WTC11 (cell line): ENCODE results near the gene GPC4. TPM values are rescaled to one million over a fixed set of nuclear protein-coding genes. Genes with fewer than 3 reads are reported as not detected.

Experiments
- ATAC-seq: fragments of 200-7000 bp; cut with Tn5 transposase; 2 replicates; pipeline ENCODE4 v1.10.0; 2021; ENCODE audit warnings: mild to moderate bottlenecking, moderate library complexity
- CTCF ChIA-PET: fragments of 300-600 bp; sonication (Branson Sonifier 250); formaldehyde crosslinking; loops from one replicate; lab custom pipeline; 2021; ENCODE audit warnings: antibody characterized with exemption; lab: Charles Lee
- POLR2A ChIA-PET: fragments of 350-600 bp; sonication (Branson Sonifier 250); formaldehyde crosslinking; loops from one replicate; lab custom pipeline; 2021; ENCODE audit warnings: antibody characterized with exemption; lab: Charles Lee
- DNase-seq: peaks from one replicate; pipeline ENCODE4 v3.0.0; 2021; ENCODE audit warnings: low spot score
- H3K27ac Mint-ChIP-seq: 2 replicates; pipeline ENCODE4 v1.8.0; 2021; ENCODE audit warnings: mixed read lengths
- H3K27me3 Mint-ChIP-seq: 2 replicates; pipeline ENCODE4 v1.8.0; 2021; ENCODE audit warnings: low read depth, mild to moderate bottlenecking, moderate library complexity, mixed read lengths
- H3K36me3 Mint-ChIP-seq: 2 replicates; pipeline ENCODE4 v1.8.0; 2021; ENCODE audit warnings: mixed read lengths
- H3K4me1 Mint-ChIP-seq: 2 replicates; pipeline ENCODE4 v1.8.0; 2022; ENCODE audit warnings: mixed read lengths
- H3K4me3 Mint-ChIP-seq: 2 replicates; pipeline ENCODE4 v1.8.0; 2021; ENCODE audit warnings: mild to moderate bottlenecking, moderate library complexity, mixed read lengths
- H3K9me3 Mint-ChIP-seq: 2 replicates; pipeline ENCODE4 v1.8.0; 2021; ENCODE audit warnings: mixed read lengths
- CREM ChIP-seq: sonication (generic); formaldehyde crosslinking; IDR thresholded peaks from 2 replicates; pipeline ENCODE4 v1.8.1; 2022; ENCODE audit warnings: mild to moderate bottlenecking, missing genetic modification reagents, moderate library complexity
- FOXJ3 ChIP-seq: sonication (generic); formaldehyde crosslinking; IDR thresholded peaks from 2 replicates; pipeline ENCODE4 v1.9.0; 2021; ENCODE audit warnings: missing genetic modification reagents, mild to moderate bottlenecking, borderline replicate concordance
- FOXK1 ChIP-seq: sonication (generic); formaldehyde crosslinking; IDR thresholded peaks from 2 replicates; pipeline ENCODE4 v1.8.0; 2022; ENCODE audit warnings: mild to moderate bottlenecking, moderate library complexity, missing genetic modification reagents
- GABPB1 ChIP-seq: sonication (generic); formaldehyde crosslinking; IDR thresholded peaks from 2 replicates; pipeline ENCODE4 v1.8.1; 2023; ENCODE audit warnings: mild to moderate bottlenecking, missing genetic modification reagents
- GRHL2 ChIP-seq: fragments of 250-450 bp; sonication (Bioruptor Pico); IDR thresholded peaks from 2 replicates; pipeline ENCODE4 v1.8.0; 2022; ENCODE audit warnings: mild to moderate bottlenecking, moderate library complexity; ENCODE audit not compliant: insufficient replicate concordance, severe bottlenecking
- GTF2I ChIP-seq: fragments of 250-450 bp; sonication (Bioruptor Pico); conservative IDR thresholded peaks from 2 replicates; pipeline ENCODE4 v1.4.0; 2021; ENCODE audit warnings: mild to moderate bottlenecking
- IRF2 ChIP-seq: sonication (generic); formaldehyde crosslinking; IDR thresholded peaks from 2 replicates; pipeline ENCODE4 v1.8.0; 2022; ENCODE audit warnings: low read depth, missing genetic modification reagents, borderline replicate concordance
- JAZF1 ChIP-seq: fragments of 250-450 bp; sonication (Bioruptor Pico); IDR thresholded peaks from 2 replicates; pipeline ENCODE4 v1.9.0; 2021; ENCODE audit warnings: moderate library complexity, mild to moderate bottlenecking, inconsistent platforms
- KAT7 ChIP-seq: sonication (generic); formaldehyde crosslinking; IDR thresholded peaks from 2 replicates; pipeline ENCODE4 v1.8.1; 2023; ENCODE audit warnings: missing genetic modification reagents, mild to moderate bottlenecking, borderline replicate concordance
- NR1H2 ChIP-seq: sonication (generic); formaldehyde crosslinking; IDR thresholded peaks from 2 replicates; pipeline ENCODE4 v1.9.0; 2021; ENCODE audit warnings: mild to moderate bottlenecking, moderate library complexity, missing genetic modification reagents
- NR2C2 ChIP-seq: sonication (generic); formaldehyde crosslinking; IDR thresholded peaks from 2 replicates; pipeline ENCODE4 v1.8.0; 2022; ENCODE audit warnings: mild to moderate bottlenecking, missing genetic modification reagents
- RELA ChIP-seq: sonication (generic); formaldehyde crosslinking; IDR thresholded peaks from 2 replicates; pipeline ENCODE4 v1.8.1; 2022; ENCODE audit warnings: missing genetic modification reagents, mild to moderate bottlenecking, borderline replicate concordance
- RORB ChIP-seq: fragments of 250-450 bp; sonication (Bioruptor Pico); IDR thresholded peaks from 2 replicates; pipeline ENCODE4 v1.9.0; 2021; ENCODE audit warnings: mild to moderate bottlenecking
- SMAD3 ChIP-seq: sonication (generic); formaldehyde crosslinking; IDR thresholded peaks from 2 replicates; pipeline ENCODE4 v1.8.0; 2022; ENCODE audit warnings: missing genetic modification reagents, mild to moderate bottlenecking, borderline replicate concordance
- TEAD1 ChIP-seq: sonication (generic); formaldehyde crosslinking; IDR thresholded peaks from 2 replicates; pipeline ENCODE4 v1.8.0; 2022; ENCODE audit warnings: mild to moderate bottlenecking, missing genetic modification reagents
- ZNF138 ChIP-seq: sonication (generic); formaldehyde crosslinking; conservative IDR thresholded peaks from 2 replicates; pipeline ENCODE4 v1.8.1; 2022; ENCODE audit warnings: mild to moderate bottlenecking, moderate library complexity, missing genetic modification reagents
- ZNF263 ChIP-seq: sonication (generic); formaldehyde crosslinking; IDR thresholded peaks from 2 replicates; pipeline ENCODE4 v1.8.1; 2022; ENCODE audit warnings: low read depth, mild to moderate bottlenecking, moderate library complexity, missing genetic modification reagents
- ZNF423 ChIP-seq: fragments of 250-450 bp; sonication (Bioruptor Pico); IDR thresholded peaks from 2 replicates; pipeline ENCODE4 v2.1.2; 2022; ENCODE audit warnings: mild to moderate bottlenecking, moderate library complexity
- ZNF671 ChIP-seq: fragments of 250-450 bp; sonication (Bioruptor Pico); IDR thresholded peaks from 2 replicates; pipeline ENCODE4 v1.8.0; 2021; ENCODE audit warnings: mild to moderate bottlenecking
- total RNA-seq: library from RNA; stranded (reverse); gene quantifications from 3 replicates; pipeline ENCODE4 v1.2.3, GENCODE V29; 2021
- TF ChIP-seq, protein P1 (sequence below): sonication (generic); formaldehyde crosslinking; IDR thresholded peaks from 2 replicates; pipeline ENCODE4 v1.8.0; 2022; ENCODE audit warnings: mild to moderate bottlenecking, missing genetic modification reagents
- TF ChIP-seq, protein P2 (sequence below): fragments of 250-450 bp; sonication (Bioruptor Pico); IDR thresholded peaks from 2 replicates; pipeline ENCODE4 v1.9.0; 2021; ENCODE audit warnings: mild to moderate bottlenecking
- TF ChIP-seq, protein P3 (sequence below): fragments of 200-600 bp; IDR thresholded peaks from 2 replicates; pipeline ENCODE4 v1.8.0; 2022; ENCODE audit warnings: antibody characterized with exemption
- TF ChIP-seq, protein P4 (sequence below): sonication (generic); formaldehyde crosslinking; IDR thresholded peaks from 2 replicates; pipeline ENCODE4 v1.8.0; 2022; ENCODE audit warnings: mild to moderate bottlenecking, missing genetic modification reagents

Gene GPC4
- total RNA-seq, 1 experiment from 2014 or later, result 144 TPM

DNA sequence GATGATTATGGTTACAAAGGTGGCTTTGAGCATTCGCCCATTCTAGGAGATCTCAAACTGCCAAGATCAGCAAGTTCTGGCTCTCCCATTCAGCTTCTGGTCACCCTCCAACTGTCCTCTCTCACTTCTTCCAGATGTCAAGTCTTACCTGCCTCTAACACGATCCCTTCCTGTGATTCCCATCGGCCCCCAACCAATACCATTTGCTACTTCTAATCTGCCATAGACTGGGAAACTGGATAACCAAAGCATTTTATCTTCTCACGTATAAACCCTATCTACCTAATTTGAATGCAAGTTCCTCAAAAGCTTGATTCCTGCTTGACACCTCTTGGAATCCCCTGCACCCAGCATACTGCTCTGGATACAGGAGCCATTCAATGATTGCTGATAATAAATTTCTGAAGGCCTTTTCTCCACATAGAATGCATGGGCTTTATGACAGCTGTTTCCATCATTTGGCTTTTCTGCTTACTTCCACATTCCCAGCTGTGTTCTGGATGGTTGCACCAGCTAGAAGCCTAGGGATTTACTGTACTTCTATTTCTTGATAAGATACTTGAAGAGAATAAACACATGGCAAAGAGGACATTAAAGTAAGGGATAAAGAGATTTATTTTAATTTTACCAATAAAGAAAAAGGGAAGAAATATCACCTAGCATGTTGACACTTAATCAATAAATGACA lies 9.6 kb downstream of the GPC4 start:
- Mint-ChIP-seq H3K9me3 (no peaks in the 10 kb centered on the region), H3K27ac (no peak overlapping the region), H3K4me1 (peaks cover 53% of the 10 kb centered on the region), H3K4me3 (no peak overlapping the region), H3K36me3 (peaks cover 36% of the 10 kb centered on the region)
- DNase-seq, result no peak
- TF ChIP-seq NR1H2 (no peak), CREM (no peak), GRHL2 (CRISPR knock-in tag) (no peak), GABPB1 (CRISPR knock-in tag) (no peak), ZNF671 (CRISPR knock-in tag) (no peak), NR2C2 (CRISPR knock-in tag) (no peak), JAZF1 (CRISPR knock-in tag) (no peak), ZNF423 (CRISPR knock-in tag) (no peak), TEAD1 (CRISPR knock-in tag) (no peak), FOXK1 (CRISPR knock-in tag) (no peak), GTF2I (no peak), RELA (CRISPR knock-in tag) (no peak), ZNF263 (CRISPR knock-in tag) (no peak), ZNF138 (CRISPR knock-in tag) (no peak), IRF2 (CRISPR knock-in tag) (no peak), FOXJ3 (CRISPR knock-in tag) (no peak)
- TF ChIP-seq, protein P1, sequence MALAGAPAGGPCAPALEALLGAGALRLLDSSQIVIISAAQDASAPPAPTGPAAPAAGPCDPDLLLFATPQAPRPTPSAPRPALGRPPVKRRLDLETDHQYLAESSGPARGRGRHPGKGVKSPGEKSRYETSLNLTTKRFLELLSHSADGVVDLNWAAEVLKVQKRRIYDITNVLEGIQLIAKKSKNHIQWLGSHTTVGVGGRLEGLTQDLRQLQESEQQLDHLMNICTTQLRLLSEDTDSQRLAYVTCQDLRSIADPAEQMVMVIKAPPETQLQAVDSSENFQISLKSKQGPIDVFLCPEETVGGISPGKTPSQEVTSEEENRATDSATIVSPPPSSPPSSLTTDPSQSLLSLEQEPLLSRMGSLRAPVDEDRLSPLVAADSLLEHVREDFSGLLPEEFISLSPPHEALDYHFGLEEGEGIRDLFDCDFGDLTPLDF (CRISPR knock-in tag), result no peak
- TF ChIP-seq, protein P2, sequence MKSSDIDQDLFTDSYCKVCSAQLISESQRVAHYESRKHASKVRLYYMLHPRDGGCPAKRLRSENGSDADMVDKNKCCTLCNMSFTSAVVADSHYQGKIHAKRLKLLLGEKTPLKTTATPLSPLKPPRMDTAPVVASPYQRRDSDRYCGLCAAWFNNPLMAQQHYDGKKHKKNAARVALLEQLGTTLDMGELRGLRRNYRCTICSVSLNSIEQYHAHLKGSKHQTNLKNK, result no peak
- TF ChIP-seq, protein P3, sequence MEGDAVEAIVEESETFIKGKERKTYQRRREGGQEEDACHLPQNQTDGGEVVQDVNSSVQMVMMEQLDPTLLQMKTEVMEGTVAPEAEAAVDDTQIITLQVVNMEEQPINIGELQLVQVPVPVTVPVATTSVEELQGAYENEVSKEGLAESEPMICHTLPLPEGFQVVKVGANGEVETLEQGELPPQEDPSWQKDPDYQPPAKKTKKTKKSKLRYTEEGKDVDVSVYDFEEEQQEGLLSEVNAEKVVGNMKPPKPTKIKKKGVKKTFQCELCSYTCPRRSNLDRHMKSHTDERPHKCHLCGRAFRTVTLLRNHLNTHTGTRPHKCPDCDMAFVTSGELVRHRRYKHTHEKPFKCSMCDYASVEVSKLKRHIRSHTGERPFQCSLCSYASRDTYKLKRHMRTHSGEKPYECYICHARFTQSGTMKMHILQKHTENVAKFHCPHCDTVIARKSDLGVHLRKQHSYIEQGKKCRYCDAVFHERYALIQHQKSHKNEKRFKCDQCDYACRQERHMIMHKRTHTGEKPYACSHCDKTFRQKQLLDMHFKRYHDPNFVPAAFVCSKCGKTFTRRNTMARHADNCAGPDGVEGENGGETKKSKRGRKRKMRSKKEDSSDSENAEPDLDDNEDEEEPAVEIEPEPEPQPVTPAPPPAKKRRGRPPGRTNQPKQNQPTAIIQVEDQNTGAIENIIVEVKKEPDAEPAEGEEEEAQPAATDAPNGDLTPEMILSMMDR, result no peak
- TF ChIP-seq, protein P4, sequence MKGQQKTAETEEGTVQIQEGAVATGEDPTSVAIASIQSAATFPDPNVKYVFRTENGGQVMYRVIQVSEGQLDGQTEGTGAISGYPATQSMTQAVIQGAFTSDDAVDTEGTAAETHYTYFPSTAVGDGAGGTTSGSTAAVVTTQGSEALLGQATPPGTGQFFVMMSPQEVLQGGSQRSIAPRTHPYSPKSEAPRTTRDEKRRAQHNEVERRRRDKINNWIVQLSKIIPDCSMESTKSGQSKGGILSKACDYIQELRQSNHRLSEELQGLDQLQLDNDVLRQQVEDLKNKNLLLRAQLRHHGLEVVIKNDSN (CRISPR knock-in tag), result no peak
- TF ChIP-seq, all 79 proteins: peak for 0
- no peak for ATAC-seq
- ChIA-PET CTCF (no interaction called here), POLR2A (no interaction called here)
- no peaks in the 10 kb centered on the region for H3K27me3 Mint-ChIP-seq

DNA sequence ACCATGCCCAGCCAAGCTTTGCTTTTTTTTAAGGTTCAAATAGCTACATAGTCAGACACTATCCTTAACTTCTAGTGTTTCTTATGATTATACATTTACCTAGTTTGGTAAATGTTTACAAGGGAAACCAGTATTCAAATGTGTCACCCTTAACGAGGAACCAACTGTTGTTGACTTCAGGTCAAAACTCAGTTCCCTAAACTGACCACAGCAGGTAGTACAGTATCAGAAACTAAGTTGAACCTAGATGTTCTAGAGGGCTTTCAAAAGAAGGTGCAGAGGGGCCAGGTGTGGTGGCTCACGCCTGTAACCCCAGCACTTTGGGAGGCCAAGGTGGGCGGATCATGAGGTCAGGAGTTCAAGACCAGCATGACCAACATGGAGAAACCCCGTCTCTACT lies 11.3 kb downstream of the GPC4 start:
- ChIA-PET CTCF (interaction anchor here (0.7 kb wide), 1 partner anchor 13 kb away, joined by 4 read pairs; no protein-coding TSS in a partner anchor), POLR2A (no interaction called here)
- no peaks in the 10 kb centered on the region for H3K27me3 Mint-ChIP-seq
- peaks cover 46% of the 10 kb centered on the region for H3K36me3 Mint-ChIP-seq
- no peak for TF ChIP-seq RORB
- TF ChIP-seq SMAD3 (CRISPR knock-in tag), result no peak
- no peak for TF ChIP-seq NR1H2
- no peak for TF ChIP-seq KAT7 (CRISPR knock-in tag)
- TF ChIP-seq, all 79 proteins: peak for 0
- Mint-ChIP-seq H3K4me3 (no peak overlapping the region), H3K9me3 (no peaks in the 10 kb centered on the region), H3K27ac (no peak overlapping the region), H3K4me1 (peaks cover 39% of the 10 kb centered on the region)
- ATAC-seq (no peak), DNase-seq (no peak)
